Common myeloid progenitor, CD34-positive (primary cell): Measurements from ENCODE around the gene TMEM203.
A peak's percentile ranks its signal among the peaks of the same experiment; 100 is the strongest.

Experiments used
- CTCF ChIA-PET: fragments of 350-600 bp; sonication (Branson Sonifier 250); formaldehyde crosslinking; loops from one replicate; lab custom pipeline; 2021; ENCODE audit warnings: antibody characterized with exemption; lab: Charles Lee
- POLR2A ChIA-PET: fragments of 350-600 bp; sonication (Branson Sonifier 250); formaldehyde crosslinking; loops from one replicate; lab custom pipeline; 2021; ENCODE audit warnings: antibody characterized with exemption; lab: Charles Lee
- DNase-seq, 3 donors: peaks; one replicate each; pipeline versions ENCODE4 v3.0.0 to v3.0.0-alpha.2; 2013
- H3K27ac ChIP-seq, 2 experiments: 1 replicate in 1 of 2; 2 replicates in 1 of 2; pipeline ENCODE4 v1.7.0; 2013; ENCODE audit warnings: inconsistent platforms in 2 of 2, low read length in 2 of 2, mild to moderate bottlenecking in 2 of 2, low read depth in 1 of 2, moderate library complexity in 1 of 2; ENCODE audit not compliant: severe bottlenecking in 2 of 2, insufficient read depth in 1 of 2, poor library complexity in 1 of 2
- H3K27me3 ChIP-seq, 5 experiments: replicated peaks in 2 of 5; 1 replicate in 3 of 5; 2 replicates in 2 of 5; pipeline versions ENCODE4 v1.6.1 to v1.7.0; 2013; ENCODE audit warnings: low read length in 4 of 5, mild to moderate bottlenecking in 2 of 5, moderate library complexity in 2 of 5, inconsistent platforms in 1 of 5; ENCODE audit not compliant: insufficient read depth in 5 of 5, control insufficient read depth in 4 of 5
- H3K36me3 ChIP-seq, 4 experiments: 1 replicate in 2 of 4; 2 replicates in 2 of 4; pipeline versions ENCODE4 v1.6.1 to v1.7.0; 2013; ENCODE audit warnings: low read length in 3 of 4, control low read depth in 1 of 4, mild to moderate bottlenecking in 1 of 4; ENCODE audit not compliant: control insufficient read depth in 4 of 4, insufficient read depth in 4 of 4
- H3K4me1 ChIP-seq, 4 experiments: 1 replicate in 3 of 4; 2 replicates in 1 of 4; pipeline versions ENCODE4 v1.6.1 to v1.7.1; 2013; ENCODE audit warnings: low read length in 3 of 4, mild to moderate bottlenecking in 3 of 4, control low read depth in 1 of 4, inconsistent platforms in 1 of 4, moderate library complexity in 1 of 4; ENCODE audit not compliant: control insufficient read depth in 4 of 4, insufficient read depth in 4 of 4; ENCODE audit errors: control extremely low read depth in 1 of 4
- H3K4me3 ChIP-seq, 7 experiments: 1 replicate in 4 of 7; 2 replicates in 3 of 7; pipeline versions ENCODE4 v1.5.1 to v1.7.0; 2013; ENCODE audit warnings: mild to moderate bottlenecking in 7 of 7, low read length in 6 of 7, moderate library complexity in 6 of 7, inconsistent platforms in 2 of 7, low read depth in 2 of 7, control low read depth in 1 of 7; ENCODE audit not compliant: insufficient read depth in 4 of 7, control insufficient read depth in 1 of 7; ENCODE audit errors: extremely low read depth in 1 of 7
- H3K9me3 ChIP-seq, 5 experiments: 1 replicate in 4 of 5; 2 replicates in 1 of 5; pipeline versions ENCODE4 v1.6.1 to v1.7.1; 2013; ENCODE audit warnings: low read length in 4 of 5, mild to moderate bottlenecking in 2 of 5, inconsistent platforms in 1 of 5, low read depth in 1 of 5, moderate library complexity in 1 of 5; ENCODE audit not compliant: control insufficient read depth in 4 of 5, insufficient read depth in 2 of 5; ENCODE audit errors: control extremely low read depth in 1 of 5
- WGBS: methylation state at CpG from one replicate; pipeline ENCODE4 v1.1.5; 2013; ENCODE audit not compliant: insufficient coverage; 5-methylcytosine and 5-hydroxymethylcytosine counted together

TMEM203 gene

GRCh38 chr9:137220317-137221094, 15.1 kb upstream of the TMEM203 start:
- H3K36me3 ChIP-seq, result peaks cover 0 to 22% (median 9%) of the 10 kb centered on the region in 4 experiments
- H3K4me3 ChIP-seq, result no peak overlapping the region
- no peaks in the 10 kb centered on the region for H3K27me3 ChIP-seq
- WGBS, result 96% methylated on average over 42 of the region's 52 CpGs
- peak in 1 of 3 donors; percentile 11 for DNase-seq
- no peaks in the 10 kb centered on the region for H3K9me3 ChIP-seq
- CTCF ChIA-PET, result interaction anchor here (1.2 to 1.5 kb wide), 3 partner anchors 10 to 44 kb away, joined by 4 to 5 read pairs (median 5); no protein-coding TSS in a partner anchor
- peaks cover 2 to 30% (median 26%) of the 10 kb centered on the region in 4 experiments for H3K4me1 ChIP-seq
- no peak overlapping the region for H3K27ac ChIP-seq
- POLR2A ChIA-PET, result no interaction called here

- no peak overlapping the region for H3K27ac ChIP-seq
- H3K4me1 ChIP-seq, result peaks cover 2 to 25% (median 22%) of the 10 kb centered on the region in 4 experiments
- ChIA-PET POLR2A (no interaction called here), CTCF (interaction anchor here (0.7 to 1.5 kb wide), 3 partner anchors 13 to 44 kb away, joined by 3 to 5 read pairs (median 5); no protein-coding TSS in a partner anchor)
- H3K36me3 ChIP-seq, result peaks cover 0 to 29% (median 14%) of the 10 kb centered on the region in 4 experiments
- no peak for DNase-seq
- no peak overlapping the region for H3K4me3 ChIP-seq
- H3K27me3 ChIP-seq, result no peaks in the 10 kb centered on the region
- H3K9me3 ChIP-seq, result no peaks in the 10 kb centered on the region
- 96% methylated on average over 9 of the region's 10 CpGs for WGBS
Measured at GRCh38 chr9:137219757-137220316, 14.4 kb upstream of the TMEM203 start.

- DNase-seq, result no peak
- H3K27ac ChIP-seq, result peak overlapping the region in 1 of 2 experiments; percentile 67
- ChIA-PET POLR2A (no interaction called here), CTCF (interaction anchor here (0.7 to 1.5 kb wide), 3 partner anchors 12 to 43 kb away, joined by 3 to 5 read pairs (median 5); no protein-coding TSS in a partner anchor)
- H3K27me3 ChIP-seq, result no peaks in the 10 kb centered on the region
- no peak overlapping the region for H3K4me3 ChIP-seq
- H3K36me3 ChIP-seq, result peaks cover 0 to 39% (median 17%) of the 10 kb centered on the region in 4 experiments
- WGBS, result 92% methylated on average over 11 of the region's 12 CpGs
- H3K9me3 ChIP-seq, result no peaks in the 10 kb centered on the region
- H3K4me1 ChIP-seq, result peaks cover 0 to 17% (median 15%) of the 10 kb centered on the region in 4 experiments
Measured at GRCh38 chr9:137218754-137219271, 13.4 kb upstream of the TMEM203 start.

GRCh38 chr9:137218212-137218753, 12.8 kb upstream of the TMEM203 start:
- Histone ChIP-seq H3K4me1 (peaks cover 0 to 16% (median 15%) of the 10 kb centered on the region in 4 experiments), H3K4me3 (no peak overlapping the region), H3K27me3 (no peaks in the 10 kb centered on the region), H3K9me3 (no peaks in the 10 kb centered on the region), H3K27ac (peak overlapping the region in 1 of 2 experiments; percentile 67), H3K36me3 (peaks cover 0 to 44% (median 17%) of the 10 kb centered on the region in 4 experiments)
- POLR2A ChIA-PET, result no interaction called here
- DNase-seq, result no peak
- 95% methylated on average over 30 of the region's 30 CpGs for WGBS
- CTCF ChIA-PET, result interaction anchor here (0.9 kb wide), 1 partner anchor 14 kb away, joined by 3 read pairs; no protein-coding TSS in a partner anchor

GRCh38 chr9:137217276-137218211, 12.1 kb upstream of the TMEM203 start:
- Histone ChIP-seq H3K4me1 (peaks cover 0 to 9% (median 8%) of the 10 kb centered on the region in 4 experiments), H3K27me3 (no peaks in the 10 kb centered on the region), H3K9me3 (no peaks in the 10 kb centered on the region), H3K27ac (peak overlapping the region in 1 of 2 experiments; percentile 67), H3K4me3 (peak overlapping the region in 1 of 7 experiments; percentile 5), H3K36me3 (peaks cover 0 to 50% (median 17%) of the 10 kb centered on the region in 4 experiments)
- DNase-seq, result no peak
- ChIA-PET CTCF (interaction anchor here (0.9 to 1.6 kb wide), 3 partner anchors 11 to 29 kb away, joined by 3 to 4 read pairs (median 4); no protein-coding TSS in a partner anchor), POLR2A (no interaction called here)
- WGBS, result 78% methylated on average over 29 of the region's 36 CpGs
